K562 (cell line): ENCODE measurements around the gene ITPKB. TPM values are rescaled to one million over a fixed set of nuclear protein-coding genes. Genes with fewer than 3 reads are reported as not detected.

ENCODE experiments used
- ATAC-seq: fragments of 200-7000 bp; cut with Tn5 transposase; 3 replicates; pipeline ENCODE4 v1.9.1; 2020; ENCODE audit warnings: moderate library complexity
- BruUV-seq: library from RNA; stranded (reverse); fragments of 400-500 nt; replicated peaks from 2 replicates; lab custom pipeline; 2021; lab: Mats Ljungman, UMichigan
- CTCF ChIA-PET: fragments of 300-600 bp; formaldehyde crosslinking; extraction: SDS; loops from one replicate; lab custom pipeline; 2021; ENCODE audit warnings: low intra/inter-chr PET ratio; lab: Yijun Ruan, JAX
- POLR2A ChIA-PET: fragments of 300-600, 350-650 bp; sonication (Branson Sonifier 250); formaldehyde crosslinking; extraction: SDS; loops from one replicate; lab custom pipeline; 2021; ENCODE audit warnings: antibody characterized with exemption, inconsistent platforms; lab: Yijun Ruan, JAX
- DNase-seq, 4 experiments: peaks; one replicate each; pipeline versions ENCODE4 v3.0.0 to v3.0.0-alpha.2; 2011 to 2018; ENCODE audit warnings: low spot score in 3 of 4, mixed read lengths in 3 of 4; ENCODE audit errors: extremely low read depth in 1 of 4
- FAIRE-seq: peaks from 2 replicates; lab custom pipeline; 2011; peaks lifted over from hg19 to GRCh38; lab: Jason Lieb, UNC
- H2AFZ ChIP-seq: 2 replicates; pipeline ENCODE4 v1.6.0; 2011; ENCODE audit warnings: low read depth, low read length, control low read depth, inconsistent platforms
- H3K27ac ChIP-seq: fragments of 200-600 bp; 3 replicates; pipeline ENCODE4 v1.8.0; 2011; ENCODE audit warnings: low read depth, mild to moderate bottlenecking, control low read depth, inconsistent platforms, low read length, moderate library complexity, mixed read lengths; ENCODE audit errors: extremely low read depth
- H3K27me3 ChIP-seq, 2 experiments: fragments of 300-600 bp in 1 of 2; 2 replicates in 1 of 2; 3 replicates in 1 of 2; pipeline versions ENCODE4 v1.6.0 to v1.8.0; 2011; ENCODE audit warnings: inconsistent platforms in 2 of 2, low read length in 2 of 2, mild to moderate bottlenecking in 1 of 2, mixed read lengths in 1 of 2, moderate library complexity in 1 of 2; ENCODE audit not compliant: control insufficient read depth in 2 of 2, insufficient read depth in 2 of 2
- H3K36me3 ChIP-seq: fragments of 300-600 bp; 3 replicates; pipeline ENCODE4 v1.8.0; 2011; ENCODE audit warnings: mild to moderate bottlenecking, low read length, inconsistent platforms; ENCODE audit not compliant: control insufficient read depth, insufficient read depth
- H3K4me1 ChIP-seq, 2 experiments: fragments of 200-600 bp in 1 of 2; replicated peaks in 1 of 2; 2 replicates in 1 of 2; 3 replicates in 1 of 2; pipeline versions ENCODE4 v1.5.1 to v1.8.0; 2011; ENCODE audit warnings: inconsistent platforms in 2 of 2, low read length in 2 of 2, mild to moderate bottlenecking in 1 of 2, mixed read lengths in 1 of 2, moderate library complexity in 1 of 2; ENCODE audit not compliant: control insufficient read depth in 2 of 2, insufficient read depth in 2 of 2
- H3K4me2 ChIP-seq: 2 replicates; pipeline ENCODE4 v1.6.1; 2011; ENCODE audit warnings: low read length, control low read depth, inconsistent platforms, mixed read lengths; ENCODE audit not compliant: insufficient read depth
- H3K4me3 ChIP-seq: fragments of 200-600 bp; sonication (generic), shearing (Covaris generic); 2 replicates; pipeline ENCODE4 v1.5.1; 2016; ENCODE audit warnings: control low read depth, inconsistent platforms
- H3K79me2 ChIP-seq: fragments of 200-600 bp; 3 replicates; pipeline ENCODE4 v1.8.0; 2011; ENCODE audit warnings: low read length, inconsistent platforms; ENCODE audit not compliant: control insufficient read depth, insufficient read depth
- H3K9ac ChIP-seq, 2 experiments: 2 replicates each; pipeline versions ENCODE4 v1.6.0 to v1.6.1; 2011; ENCODE audit warnings: low read depth in 2 of 2, low read length in 2 of 2, control low read depth in 1 of 2, inconsistent platforms in 1 of 2, mild to moderate bottlenecking in 1 of 2, mixed read lengths in 1 of 2; ENCODE audit not compliant: insufficient read depth in 1 of 2
- H3K9me1 ChIP-seq: one replicate; pipeline ENCODE4 v1.6.0; 2011; ENCODE audit warnings: inconsistent platforms, mild to moderate bottlenecking, low read length, moderate library complexity; ENCODE audit not compliant: control insufficient read depth, insufficient read depth
- H3K9me3 ChIP-seq: replicated peaks from 2 replicates; pipeline ENCODE4 v1.5.1; 2011; ENCODE audit warnings: low read depth, low read length, inconsistent platforms; ENCODE audit not compliant: control insufficient read depth, insufficient read depth
- H4K20me1 ChIP-seq: replicated peaks from 2 replicates; pipeline ENCODE4 v1.6.1; 2011; ENCODE audit warnings: low read length, inconsistent platforms, mixed read lengths; ENCODE audit not compliant: control insufficient read depth, insufficient read depth
- ARID2 ChIP-seq: fragments of 450-650 bp; IDR thresholded peaks from 2 replicates; pipeline ENCODE4 v1.6.1; 2017; ENCODE audit warnings: antibody characterized with exemption, mild to moderate bottlenecking
- CHD2 ChIP-seq: IDR thresholded peaks from 2 replicates; pipeline ENCODE4 v1.6.1; 2011; ENCODE audit warnings: low read depth, low read length
- EZH2 ChIP-seq: IDR thresholded peaks from 2 replicates; pipeline ENCODE4 v1.6.1; 2012; ENCODE audit warnings: low read depth, mild to moderate bottlenecking, inconsistent platforms, low read length, borderline replicate concordance
- HMGN3 ChIP-seq: IDR thresholded peaks from 2 replicates; pipeline ENCODE4 v1.6.1; 2011; ENCODE audit warnings: borderline replicate concordance, low read depth, mild to moderate bottlenecking, mixed read lengths, low read length; ENCODE audit not compliant: insufficient read length; ENCODE audit errors: extremely low read depth
- HOXB6 ChIP-seq: fragments of 250-450 bp; sonication (Bioruptor Pico); IDR thresholded peaks from 2 replicates; pipeline ENCODE4 v1.5.1; 2022; ENCODE audit warnings: mild to moderate bottlenecking, borderline replicate concordance
- LEF1 ChIP-seq: fragments of 450-650 bp; IDR thresholded peaks from 2 replicates; pipeline ENCODE4 v1.6.1; 2016; ENCODE audit warnings: mild to moderate bottlenecking
- RAD51 ChIP-seq: fragments of 450-650 bp; IDR thresholded peaks from 2 replicates; pipeline ENCODE4 v1.7.1; 2016; ENCODE audit warnings: low read depth, mild to moderate bottlenecking, borderline replicate concordance
- TBL1XR1 ChIP-seq, 2 experiments: IDR thresholded peaks; 2 replicates each; pipeline ENCODE4 v1.6.1; 2012; ENCODE audit warnings: improper control_type of control experiment in 2 of 2, low read length in 2 of 2, mild to moderate bottlenecking in 1 of 2
- THAP7 ChIP-seq: fragments of 250-450 bp; sonication (Bioruptor Pico); IDR thresholded peaks from 2 replicates; pipeline ENCODE4 v1.5.0; 2021
- TSC22D4 ChIP-seq: fragments of 450-650 bp; IDR thresholded peaks from 2 replicates; pipeline ENCODE4 v1.6.1; 2016; ENCODE audit warnings: missing genetic modification characterization, missing biosample characterization, control low read depth
- USF1 ChIP-seq: sonication (generic); formaldehyde crosslinking; IDR thresholded peaks from 2 replicates; pipeline ENCODE4 v1.9.0; 2022; ENCODE audit warnings: mild to moderate bottlenecking, missing genetic modification reagents
- VEZF1 ChIP-seq: fragments of 200-800 bp; sonication (Bioruptor generic); IDR thresholded peaks from 2 replicates; pipeline ENCODE4 v1.6.1; 2017; ENCODE audit warnings: missing genetic modification characterization, missing compliant biosample characterization
- ZNF395 ChIP-seq: fragments of 200-800 bp; sonication (Bioruptor generic); IDR thresholded peaks from 2 replicates; pipeline ENCODE4 v1.6.1; 2017; ENCODE audit warnings: missing genetic modification characterization, missing compliant biosample characterization
- WGBS: fragments of 100-300 bp; shearing (Covaris generic); methylation state at CpG from one replicate; pipeline ENCODE4 v1.1.6; 2016; ENCODE audit warnings: low coverage, mixed read lengths; ENCODE audit not compliant: insufficient coverage; ENCODE audit errors: missing lambda C conversion rate; 5-methylcytosine and 5-hydroxymethylcytosine counted together
- in situ Hi-C: fragments of 300-500 bp; cut with MboI; formaldehyde crosslinking; loops from 4 replicates; pipeline ENCODE4 v1.15.0; 2018; ENCODE audit warnings: inconsistent platforms, mixed read lengths
- intact Hi-C: fragments of 100-400 bp; cut with micrococcal nuclease; formaldehyde crosslinking; loops from 2 replicates; pipeline ENCODE4 v1.14.2; 2022
- polyA plus RNA-seq, 8 experiments: library from polyadenylated mRNA; depleted of rRNA in 4 of 8; stranded (reverse) in 5 of 8; unstranded in 3 of 8; fragments of >200 nt; fragmentation: Nextera tagmentation in 2 of 8; fragmentation: Illumina TruSeq in 1 of 8; extraction: Ambion mirVana in 2 of 8; extraction: Trizol in 1 of 8; gene quantifications; 2 replicates each; pipeline versions ENCODE4 v1.2.1 to v1.2.3, GENCODE V29; 2011 to 2014; ENCODE audit warnings: inconsistent platforms in 1 of 8, missing spikeins in 1 of 8
- total RNA-seq, 7 experiments: library from RNA; depleted of rRNA in 6 of 7; stranded (reverse); fragments of >200 nt in 6 of 7; fragmentation: Illumina TruSeq in 2 of 7; extraction: Trizol in 2 of 7; gene quantifications; 2 replicates each; pipeline versions ENCODE4 v1.2.1 to v1.2.3, GENCODE V29; 2011 to 2021; ENCODE audit warnings: low replicate concordance in 1 of 7
- TF ChIP-seq, protein P1 (sequence below): fragments of 250-450 bp; sonication (Bioruptor Pico); IDR thresholded peaks from 2 replicates; pipeline ENCODE4 v1.8.0; 2022; ENCODE audit warnings: moderate library complexity, mild to moderate bottlenecking, inconsistent platforms
- TF ChIP-seq, protein P2 (sequence below): fragments of 450-650 bp; formaldehyde crosslinking; conservative IDR thresholded peaks from 2 replicates; pipeline ENCODE4 v1.4.0; 2022; ENCODE audit warnings: mild to moderate bottlenecking, missing genetic modification characterization

The ITPKB gene
- total and polyA plus RNA-seq, 9 of the 15 experiments (the other 6 are each of a cell fraction or from before 2014, with no cell fraction given) = 0.01 to 0.22 TPM; not detected in 7

DNA sequence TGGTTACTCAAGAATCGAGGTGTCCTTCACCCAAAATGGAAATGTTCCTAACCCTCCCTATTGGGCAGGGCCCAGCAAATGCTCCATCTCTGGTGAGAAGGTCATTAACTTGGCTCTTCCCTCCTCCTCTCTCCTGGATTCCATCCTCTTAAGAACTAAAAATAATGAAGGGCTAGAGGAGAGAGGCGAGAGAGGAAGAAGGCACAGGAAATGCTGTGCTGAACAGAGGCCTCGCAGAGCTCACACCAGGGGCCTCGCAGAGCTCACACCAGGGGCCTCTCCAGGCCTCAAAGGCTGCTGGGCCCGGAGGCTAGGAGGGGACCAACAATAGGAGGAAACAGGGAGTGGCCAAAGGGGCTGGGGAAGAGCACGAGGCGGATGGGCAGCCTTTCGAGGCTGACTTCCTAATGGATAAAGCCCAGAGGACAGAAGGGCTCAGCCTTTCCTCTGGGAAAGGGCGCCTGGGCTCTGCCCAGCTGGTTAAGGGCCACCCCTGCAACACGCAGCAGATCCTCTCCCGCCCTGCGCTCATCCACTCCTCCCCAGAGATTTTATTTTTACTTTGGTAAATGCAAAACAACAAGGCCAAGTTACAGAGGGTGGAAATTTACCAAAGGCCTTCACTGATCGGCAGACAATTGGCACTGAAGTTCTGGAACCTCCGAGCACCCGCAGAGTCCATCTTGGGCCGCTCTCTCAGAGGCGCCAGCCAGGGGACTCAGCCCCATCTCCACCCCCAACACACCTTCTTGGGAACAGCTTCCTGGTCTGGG is 78.5 kb downstream of the ITPKB start:
- Histone ChIP-seq H3K4me2 (no peak overlapping the region), H4K20me1 (peaks cover 15% of the 10 kb centered on the region), H3K9me3 (no peaks in the 10 kb centered on the region), H3K9ac (no peak overlapping the region), H3K27ac (no peak overlapping the region), H3K36me3 (no peaks in the 10 kb centered on the region), H3K27me3 (peaks cover 68 to 92% of the 10 kb centered on the region in 2 experiments), H3K9me1 (no peaks in the 10 kb centered on the region), H3K4me1 (no peaks in the 10 kb centered on the region; a peak in 2 of 5 replicates), H3K79me2 (no peaks in the 10 kb centered on the region), H2AFZ (no peak overlapping the region), H3K4me3 (no peak overlapping the region)
- FAIRE-seq (no peak), ATAC-seq (no peak), DNase-seq (no peak)
- WGBS = 6% methylated on average over 15 of the region's 17 CpGs
- CTCF ChIA-PET = no interaction called here
- BruUV-seq = no TSS peak
- intact Hi-C loops = no loop called here
- in situ Hi-C loops = no loop called here
- POLR2A ChIA-PET = no interaction called here
- TF ChIP-seq RAD51 (no peak), CHD2 (no peak), THAP7 (CRISPR knock-in tag) (no peak), LEF1 (no peak), HMGN3 (no peak), ZNF395 (CRISPR knock-in tag) (no peak), EZH2 (no peak), HOXB6 (no peak), VEZF1 (CRISPR knock-in tag) (no peak), TSC22D4 (tag) (no peak), TBL1XR1 (IDR thresholded peaks at IDR 0.05; ENCODE audit: low read length in 2 of 2) (no peak), USF1 (CRISPR knock-in tag) (no peak), ARID2 (no peak)
- TF ChIP-seq, protein P1, sequence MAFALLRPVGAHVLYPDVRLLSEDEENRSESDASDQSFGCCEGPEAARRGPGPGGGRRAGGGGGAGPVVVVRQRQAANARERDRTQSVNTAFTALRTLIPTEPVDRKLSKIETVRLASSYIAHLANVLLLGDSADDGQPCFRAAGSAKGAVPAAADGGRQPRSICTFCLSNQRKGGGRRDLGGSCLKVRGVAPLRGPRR (CRISPR knock-in tag) = no peak
- TF ChIP-seq, protein P2, sequence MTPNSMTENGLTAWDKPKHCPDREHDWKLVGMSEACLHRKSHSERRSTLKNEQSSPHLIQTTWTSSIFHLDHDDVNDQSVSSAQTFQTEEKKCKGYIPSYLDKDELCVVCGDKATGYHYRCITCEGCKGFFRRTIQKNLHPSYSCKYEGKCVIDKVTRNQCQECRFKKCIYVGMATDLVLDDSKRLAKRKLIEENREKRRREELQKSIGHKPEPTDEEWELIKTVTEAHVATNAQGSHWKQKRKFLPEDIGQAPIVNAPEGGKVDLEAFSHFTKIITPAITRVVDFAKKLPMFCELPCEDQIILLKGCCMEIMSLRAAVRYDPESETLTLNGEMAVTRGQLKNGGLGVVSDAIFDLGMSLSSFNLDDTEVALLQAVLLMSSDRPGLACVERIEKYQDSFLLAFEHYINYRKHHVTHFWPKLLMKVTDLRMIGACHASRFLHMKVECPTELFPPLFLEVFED = no peak
